ENCODE results near the gene MAMLD1.

MAMLD1 gene

DNA sequence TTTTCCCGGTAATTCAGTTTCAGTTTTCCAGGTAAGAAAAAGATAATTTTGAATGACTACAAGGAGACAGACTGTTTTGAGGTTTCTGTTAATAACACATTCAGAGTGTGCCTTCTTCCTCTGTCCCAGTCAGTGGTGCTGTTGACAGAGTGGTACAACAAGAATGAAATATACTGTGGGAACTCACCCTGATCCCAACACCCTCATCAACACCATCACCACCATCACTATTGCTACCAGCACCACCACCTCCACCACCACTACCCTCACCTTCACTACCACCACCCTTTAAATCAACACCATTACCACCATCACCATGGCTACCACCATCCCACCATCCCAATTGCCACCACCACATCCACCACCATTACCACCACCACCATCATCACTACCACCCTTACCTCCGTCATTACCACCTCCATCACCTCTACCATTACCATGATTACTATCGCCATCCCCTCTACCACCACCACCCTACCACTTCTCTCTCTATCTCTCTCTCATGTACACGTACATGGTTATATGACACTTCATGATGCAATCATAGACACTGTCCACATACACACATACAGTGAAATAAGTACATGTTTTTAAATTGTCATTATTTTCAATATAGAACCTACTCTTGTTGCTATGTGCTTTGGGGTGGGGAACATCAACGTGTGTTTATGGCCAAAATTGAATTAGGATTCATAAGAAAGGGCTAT is 91.5 kb downstream of the MAMLD1 start:
- DNase-seq: no peak
- Histone ChIP-seq H3K27ac (no peak overlapping the region), H3K27me3 (no peaks in the 10 kb centered on the region), H3K4me3 (no peak overlapping the region), H3K36me3 (no peaks in the 10 kb centered on the region), H3K9me3 (no peaks in the 10 kb centered on the region), H3K4me1 (no peaks in the 10 kb centered on the region)
- TF ChIP-seq, protein P1, sequence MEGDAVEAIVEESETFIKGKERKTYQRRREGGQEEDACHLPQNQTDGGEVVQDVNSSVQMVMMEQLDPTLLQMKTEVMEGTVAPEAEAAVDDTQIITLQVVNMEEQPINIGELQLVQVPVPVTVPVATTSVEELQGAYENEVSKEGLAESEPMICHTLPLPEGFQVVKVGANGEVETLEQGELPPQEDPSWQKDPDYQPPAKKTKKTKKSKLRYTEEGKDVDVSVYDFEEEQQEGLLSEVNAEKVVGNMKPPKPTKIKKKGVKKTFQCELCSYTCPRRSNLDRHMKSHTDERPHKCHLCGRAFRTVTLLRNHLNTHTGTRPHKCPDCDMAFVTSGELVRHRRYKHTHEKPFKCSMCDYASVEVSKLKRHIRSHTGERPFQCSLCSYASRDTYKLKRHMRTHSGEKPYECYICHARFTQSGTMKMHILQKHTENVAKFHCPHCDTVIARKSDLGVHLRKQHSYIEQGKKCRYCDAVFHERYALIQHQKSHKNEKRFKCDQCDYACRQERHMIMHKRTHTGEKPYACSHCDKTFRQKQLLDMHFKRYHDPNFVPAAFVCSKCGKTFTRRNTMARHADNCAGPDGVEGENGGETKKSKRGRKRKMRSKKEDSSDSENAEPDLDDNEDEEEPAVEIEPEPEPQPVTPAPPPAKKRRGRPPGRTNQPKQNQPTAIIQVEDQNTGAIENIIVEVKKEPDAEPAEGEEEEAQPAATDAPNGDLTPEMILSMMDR (IDR thresholded peaks at IDR 0.05): no peak
- intact Hi-C loops (cut with DNase I; ENCODE audit: low total_unique reads): no loop called here

DNA sequence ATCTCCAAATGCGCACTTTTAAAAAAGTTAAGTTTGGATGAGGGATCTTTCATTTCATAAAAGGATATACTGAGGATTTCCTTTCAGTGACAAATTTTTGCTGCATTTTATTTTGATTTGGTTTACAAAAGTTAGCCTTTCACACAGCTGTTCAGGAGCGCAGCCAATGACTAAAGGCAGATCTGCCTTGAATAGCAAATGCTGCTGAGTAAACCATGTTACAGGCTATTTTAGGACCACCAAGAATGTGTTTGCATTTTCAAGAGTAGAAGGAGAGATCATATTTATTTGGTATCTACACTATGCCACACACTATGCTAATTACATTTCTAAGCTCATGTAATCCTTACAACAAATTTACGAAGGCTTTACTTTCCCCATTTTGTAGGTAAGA is 92.1 kb downstream of the MAMLD1 start:
- TF ChIP-seq, protein P1 (IDR thresholded peaks at IDR 0.05): no peak
- H3K9me3 ChIP-seq: no peaks in the 10 kb centered on the region
- no peak for DNase-seq
- intact Hi-C loops (cut with DNase I; ENCODE audit: low total_unique reads): no loop called here
- no peak overlapping the region for H3K27ac ChIP-seq
- H3K4me3 ChIP-seq: no peak overlapping the region
- H3K4me1 ChIP-seq: no peaks in the 10 kb centered on the region
- H3K36me3 ChIP-seq: no peaks in the 10 kb centered on the region
- H3K27me3 ChIP-seq: no peaks in the 10 kb centered on the region

GRCh38 chrX:150456466-150456865 is 93.3 kb downstream of the MAMLD1 start:
- H3K4me1 ChIP-seq: no peaks in the 10 kb centered on the region
- no peaks in the 10 kb centered on the region for H3K36me3 ChIP-seq
- no peak overlapping the region for H3K27ac ChIP-seq
- no peak overlapping the region for H3K4me3 ChIP-seq
- no peaks in the 10 kb centered on the region for H3K27me3 ChIP-seq
- no peaks in the 10 kb centered on the region for H3K9me3 ChIP-seq
- intact Hi-C loops (cut with DNase I; ENCODE audit: low total_unique reads): no loop called here
- no peak for DNase-seq
- TF ChIP-seq, protein P1 (IDR thresholded peaks at IDR 0.05): no peak

- intact Hi-C loops (cut with DNase I; ENCODE audit: low total_unique reads): no loop called here
- Histone ChIP-seq H3K27ac (no peak overlapping the region), H3K36me3 (no peaks in the 10 kb centered on the region), H3K4me3 (no peak overlapping the region), H3K9me3 (no peaks in the 10 kb centered on the region), H3K4me1 (no peaks in the 10 kb centered on the region), H3K27me3 (no peaks in the 10 kb centered on the region)
- TF ChIP-seq, protein P1 (IDR thresholded peaks at IDR 0.05): no peak
- no peak for DNase-seq
Observed at GRCh38 chrX:150456941-150457340, 93.8 kb downstream of the MAMLD1 start.

- Histone ChIP-seq H3K27me3 (no peaks in the 10 kb centered on the region), H3K4me1 (no peaks in the 10 kb centered on the region), H3K9me3 (no peaks in the 10 kb centered on the region), H3K4me3 (no peak overlapping the region), H3K36me3 (no peaks in the 10 kb centered on the region), H3K27ac (no peak overlapping the region)
- intact Hi-C loops (cut with DNase I; ENCODE audit: low total_unique reads): no loop called here
- TF ChIP-seq, protein P1 (IDR thresholded peaks at IDR 0.05): no peak
- DNase-seq: no peak
Observed at GRCh38 chrX:150459196-150459595, 96.1 kb downstream of the MAMLD1 start.

DNA sequence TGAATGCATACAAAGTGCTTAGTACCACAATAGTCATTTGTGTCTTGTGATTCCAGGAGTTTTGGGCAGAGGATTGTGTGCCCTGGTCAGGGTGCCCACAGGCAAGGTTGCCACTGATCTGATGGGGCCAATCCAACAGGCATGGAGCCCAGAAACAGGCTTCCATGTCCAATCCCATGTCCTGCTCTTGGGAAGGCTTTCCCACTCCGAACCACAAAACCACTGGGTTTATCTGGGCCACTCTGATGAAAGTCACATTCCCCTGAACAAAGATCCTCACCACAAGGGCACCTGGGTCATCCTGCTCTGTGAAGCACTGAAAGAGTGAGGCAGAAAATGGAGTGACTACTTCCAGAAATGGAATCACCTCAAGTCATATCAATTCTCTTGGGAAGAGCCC is 96.9 kb downstream of the MAMLD1 start:
- no peak for DNase-seq
- Histone ChIP-seq H3K27ac (no peak overlapping the region), H3K4me3 (no peak overlapping the region), H3K27me3 (no peaks in the 10 kb centered on the region), H3K9me3 (no peaks in the 10 kb centered on the region), H3K36me3 (no peaks in the 10 kb centered on the region), H3K4me1 (no peaks in the 10 kb centered on the region)
- TF ChIP-seq, protein P1 (IDR thresholded peaks at IDR 0.05): no peak
- intact Hi-C loops (cut with DNase I; ENCODE audit: low total_unique reads): no loop called here

All from tibial artery (tissue), 4 donors.